Activated gamma-delta T cell (primary cell): Measurements from ENCODE around the gene TLCD5.

ENCODE experiments used
- DNase-seq: peaks from one replicate; lab custom pipeline; 2025; lab: John Stamatoyannopoulos, UW
- total RNA-seq, 2 donors: gene quantifications; one replicate each; lab custom pipeline; 2026; lab: John Stamatoyannopoulos, UW

Gene TLCD5
- total RNA-seq: 0.15 to 2.4 reads per million in 2 donors

GRCh38 chr11:120324932-120325810 lies at the start of gene TLCD5:
Gene TLCD5, plus strand, starts transcription at chr11:120325299. Its CDS starts 2,143 bp downstream, at chr11:120327442.
- DNase-seq: peak; percentile 11

- no peak for DNase-seq
Observed at GRCh38 chr11:120279502-120279901, 45.6 kb upstream of the TLCD5 start.

- DNase-seq: no peak
Observed at GRCh38 chr11:120280600-120281051, 44.5 kb upstream of the TLCD5 start.

GRCh38 chr11:120281143-120281795 lies 43.8 kb upstream of the TLCD5 start:
- DNase-seq: no peak

GRCh38 chr11:120283124-120283523 lies 42.0 kb upstream of the TLCD5 start:
- DNase-seq: no peak

GRCh38 chr11:120284272-120284671 lies 40.8 kb upstream of the TLCD5 start:
- DNase-seq: no peak

- no peak for DNase-seq
Observed at GRCh38 chr11:120285256-120285655, 39.8 kb upstream of the TLCD5 start.

GRCh38 chr11:120288021-120288420 lies 37.1 kb upstream of the TLCD5 start:
- no peak for DNase-seq

GRCh38 chr11:120289426-120289825 lies 35.7 kb upstream of the TLCD5 start:
- no peak for DNase-seq

GRCh38 chr11:120290956-120291355 lies 34.1 kb upstream of the TLCD5 start:
- DNase-seq: no peak

- no peak for DNase-seq
Observed at GRCh38 chr11:120293038-120293800, 31.9 kb upstream of the TLCD5 start.

GRCh38 chr11:120294096-120294495 lies 31.0 kb upstream of the TLCD5 start:
- DNase-seq: no peak

- no peak for DNase-seq
Observed at GRCh38 chr11:120295099-120295498, 30.0 kb upstream of the TLCD5 start.

- no peak for DNase-seq
Observed at GRCh38 chr11:120296554-120296953, 28.5 kb upstream of the TLCD5 start.

GRCh38 chr11:120298461-120298860 lies 26.6 kb upstream of the TLCD5 start:
- DNase-seq: no peak

- DNase-seq: no peak
Observed at GRCh38 chr11:120302001-120302805, 22.9 kb upstream of the TLCD5 start.

GRCh38 chr11:120303004-120303637 lies 22.0 kb upstream of the TLCD5 start:
- no peak for DNase-seq

- DNase-seq: no peak
Observed at GRCh38 chr11:120304526-120304925, 20.6 kb upstream of the TLCD5 start.

- DNase-seq: no peak
Observed at GRCh38 chr11:120305286-120305685, 19.8 kb upstream of the TLCD5 start.

- no peak for DNase-seq
Observed at GRCh38 chr11:120306519-120307242, 18.4 kb upstream of the TLCD5 start.
